GM23338 (cell line): ENCODE results near the gene RNASEH2A.
A peak's percentile ranks its signal among the peaks of the same experiment; 100 is the strongest.

Source experiments
- CREB1 ChIP-seq: fragments of 250-450 bp; sonication (Bioruptor Pico); IDR thresholded peaks from 2 replicates; pipeline ENCODE4 v1.5.0; 2020; ENCODE audit warnings: low read depth, mild to moderate bottlenecking, moderate library complexity
- CTCF ChIP-seq, 2 experiments: fragments of 200-600 bp in 1 of 2; sonication (generic) in 1 of 2; conservative IDR thresholded peaks; 2 replicates each; pipeline versions ENCODE4 v1.5.1 to v1.6.1; 2016 to 2017; ENCODE audit warnings: antibody characterized with exemption in 2 of 2, low read depth in 2 of 2, mild to moderate bottlenecking in 2 of 2, moderate library complexity in 1 of 2
- ETS1 ChIP-seq: IDR thresholded peaks from 2 replicates; pipeline ENCODE4 v1.6.1; 2016; ENCODE audit warnings: antibody characterized with exemption
- EZH2 ChIP-seq: fragments of 200-600 bp; sonication (generic); IDR thresholded peaks from one replicate; pipeline ENCODE4 v1.8.0; 2017; ENCODE audit warnings: antibody characterized with exemption, mild to moderate bottlenecking, low read depth; ENCODE audit not compliant: unreplicated experiment
- EZH2phosphoT487 ChIP-seq: fragments of 200-600 bp; sonication (generic); IDR thresholded peaks from one replicate; pipeline ENCODE4 v1.8.1; 2018; ENCODE audit warnings: antibody characterized with exemption; ENCODE audit not compliant: unreplicated experiment
- JUNB ChIP-seq: IDR thresholded peaks from one replicate; pipeline ENCODE4 v1.6.1; 2016; ENCODE audit warnings: antibody characterized with exemption; ENCODE audit not compliant: unreplicated experiment
- NANOG ChIP-seq: IDR thresholded peaks from 2 replicates; pipeline ENCODE4 v1.6.1; 2016; ENCODE audit warnings: antibody characterized with exemption, borderline replicate concordance
- POLR2AphosphoS5 ChIP-seq: IDR thresholded peaks from 2 replicates; pipeline ENCODE4 v1.6.1; 2016; ENCODE audit warnings: antibody characterized with exemption, low read depth
- REST ChIP-seq: IDR thresholded peaks from one replicate; pipeline ENCODE4 v1.6.1; 2018; ENCODE audit warnings: antibody characterized with exemption; ENCODE audit not compliant: unreplicated experiment
- STAT1 ChIP-seq: IDR thresholded peaks from one replicate; pipeline ENCODE4 v1.6.1; 2016; ENCODE audit warnings: antibody characterized with exemption; ENCODE audit not compliant: unreplicated experiment
- ZNF114 ChIP-seq: fragments of 250-450 bp; sonication (Bioruptor Pico); IDR thresholded peaks from 2 replicates; pipeline ENCODE4 v1.5.0; 2020; ENCODE audit warnings: mild to moderate bottlenecking, moderate library complexity
- ZNF331 ChIP-seq: fragments of 250-450 bp; sonication (Bioruptor Pico); IDR thresholded peaks from 2 replicates; pipeline ENCODE4 v1.5.0; 2020; ENCODE audit warnings: low read depth, mild to moderate bottlenecking, moderate library complexity
- ZNF462 ChIP-seq: fragments of 250-450 bp; sonication (Bioruptor Pico); IDR thresholded peaks from 2 replicates; pipeline ENCODE4 v1.5.0; 2020; ENCODE audit warnings: mild to moderate bottlenecking, moderate library complexity

- TF ChIP-seq EZH2, result no peak
- TF ChIP-seq REST, result no peak
- TF ChIP-seq CTCF (conservative IDR thresholded peaks at IDR 0.05; ENCODE audit: low read depth in 2 of 2), result no peak
- TF ChIP-seq POLR2AphosphoS5, result 0 out of 2 replicates have a peak, but pooled peaks have one; percentile 5
- no peak for TF ChIP-seq CREB1 (CRISPR knock-in tag)
- no peak for TF ChIP-seq ZNF462 (CRISPR knock-in tag)
- no peak for TF ChIP-seq STAT1
- no peak for TF ChIP-seq EZH2phosphoT487
- no peak for TF ChIP-seq ETS1
- no peak for TF ChIP-seq ZNF331 (CRISPR knock-in tag)
- no peak for TF ChIP-seq JUNB
- TF ChIP-seq ZNF114, result no peak
- no peak for TF ChIP-seq NANOG
Measured at GRCh38 chr19:12834566-12834943, 28.2 kb downstream of the RNASEH2A start, which contains the start of gene RTBDN.
